GM12873 (cell line): ENCODE measurements around the gene CYB561D1.

Source experiments
- CTCF ChIP-seq: IDR thresholded peaks from 2 replicates; pipeline ENCODE4 v1.5.1; 2012; ENCODE audit warnings: low read depth, mild to moderate bottlenecking, moderate library complexity, low read length, control low read depth; ENCODE audit not compliant: insufficient read depth; ENCODE audit errors: missing control alignments

The CYB561D1 gene

GRCh38 chr1:109528712-109529111 lies 34.8 kb downstream of the CYB561D1 start:
- no peak for TF ChIP-seq CTCF

GRCh38 chr1:109529881-109530456 lies 36.1 kb downstream of the CYB561D1 start:
- no peak for TF ChIP-seq CTCF

- TF ChIP-seq CTCF = no peak
These were observed 36.7 kb downstream of the CYB561D1 start for GRCh38 chr1:109530457-109531087.

GRCh38 chr1:109531380-109531779 lies 37.5 kb downstream of the CYB561D1 start:
- no peak for TF ChIP-seq CTCF

- no peak for TF ChIP-seq CTCF
These were observed 38.0 kb downstream of the CYB561D1 start for GRCh38 chr1:109531826-109532364.

- peak; percentile 99 for TF ChIP-seq CTCF
These were observed 38.7 kb downstream of the CYB561D1 start for GRCh38 chr1:109532365-109533136.

- no peak for TF ChIP-seq CTCF
These were observed 40.5 kb downstream of the CYB561D1 start for GRCh38 chr1:109534307-109534858.
